ENCODE results near the gene NANOS3.

GRCh38 chr19:13839130-13839937 lies 37.6 kb upstream of the NANOS3 start:
- TF ChIP-seq EZH2 (IDR thresholded peaks at IDR 0.05) (no peak), CTCF (IDR thresholded peaks at IDR 0.05 in 2 of 3, conservative IDR thresholded peaks at IDR 0.05 in 1 of 3; ENCODE audit: borderline replicate concordance in 1 of 3, insufficient read depth in 1 of 3, low read depth in 2 of 3, low read length in 2 of 3) (0 out of 6 replicates have a peak, but pooled peaks of 1 of the 3 experiments have one; percentile 3), POLR2A (IDR thresholded peaks at IDR 0.05; ENCODE audit: borderline replicate concordance, extremely low read depth, insufficient read depth, insufficient read length) (no peak)
